Fibroblast of lung (primary cell): ENCODE results near the gene PLS1. TPM values are rescaled to one million over a fixed set of nuclear protein-coding genes. Genes with fewer than 3 reads are reported as not detected.

Experiments
- DNase-seq, 2 donors: peaks; one replicate each; pipeline versions ENCODE4 v3.0.0 to v3.0.0-alpha.2; 2010; ENCODE audit warnings: low read depth in 2 of 2
- H2AFZ ChIP-seq: 2 replicates; pipeline ENCODE4 v1.5.1; 2012; ENCODE audit warnings: low read length, control low read depth, inconsistent platforms
- H3K27ac ChIP-seq: 2 replicates; pipeline ENCODE4 v1.5.1; 2011; ENCODE audit warnings: low read length, control low read depth; ENCODE audit not compliant: insufficient read depth
- H3K27me3 ChIP-seq: 2 replicates; pipeline ENCODE4 v1.5.1; 2011; ENCODE audit warnings: mild to moderate bottlenecking, low read length; ENCODE audit not compliant: control insufficient read depth, insufficient read depth
- H3K36me3 ChIP-seq: 2 replicates; pipeline ENCODE4 v1.5.1; 2011; ENCODE audit warnings: low read length; ENCODE audit not compliant: control insufficient read depth, insufficient read depth
- H3K4me1 ChIP-seq: 2 replicates; pipeline ENCODE4 v1.5.1; 2011; ENCODE audit warnings: low read length; ENCODE audit not compliant: control insufficient read depth, insufficient read depth; ENCODE audit errors: extremely low read depth
- H3K4me2 ChIP-seq: 2 replicates; pipeline ENCODE4 v1.5.1; 2011; ENCODE audit warnings: low read length, control low read depth; ENCODE audit not compliant: insufficient read depth; ENCODE audit errors: extremely low read depth
- H3K4me3 ChIP-seq, 4 experiments: fragments of 200-600 bp in 1 of 4; sonication (generic) in 1 of 4; replicated peaks in 1 of 4; 2 replicates each; pipeline ENCODE4 v1.5.1; 2011 to 2016; ENCODE audit warnings: low read length in 4 of 4, low read depth in 3 of 4, mild to moderate bottlenecking in 3 of 4, control low read depth in 2 of 4, inconsistent platforms in 1 of 4, mixed read lengths in 1 of 4; ENCODE audit not compliant: insufficient read depth in 1 of 4; ENCODE audit errors: control extremely low read depth in 1 of 4
- H3K79me2 ChIP-seq: 2 replicates; pipeline ENCODE4 v1.5.1; 2012; ENCODE audit warnings: mild to moderate bottlenecking, low read length, inconsistent platforms; ENCODE audit not compliant: control insufficient read depth, insufficient read depth
- H3K9ac ChIP-seq: 2 replicates; pipeline ENCODE4 v1.5.1; 2011; ENCODE audit warnings: mild to moderate bottlenecking, low read length, control low read depth; ENCODE audit not compliant: insufficient read depth
- H3K9me3 ChIP-seq: 2 replicates; pipeline ENCODE4 v1.5.1; 2012; ENCODE audit warnings: low read depth, low read length; ENCODE audit not compliant: control insufficient read depth, insufficient read depth
- H4K20me1 ChIP-seq: 2 replicates; pipeline ENCODE4 v1.5.1; 2011; ENCODE audit warnings: low read length; ENCODE audit not compliant: control insufficient read depth, insufficient read depth; ENCODE audit errors: extremely low read depth
- EZH2 ChIP-seq: IDR thresholded peaks from 2 replicates; pipeline ENCODE4 v1.5.1; 2012; ENCODE audit warnings: low read length, control low read depth, mild to moderate bottlenecking; ENCODE audit errors: missing control alignments
- polyA plus RNA-seq, 2 donors: library from polyadenylated mRNA; depleted of rRNA in 1 of 2; stranded (reverse) in 1 of 2; unstranded in 1 of 2; fragments of >200 nt; gene quantifications; 2 replicates each; pipeline ENCODE4 v1.2.1, GENCODE V29; 2011 to 2012; ENCODE audit warnings: missing spikeins in 1 of 2
- total RNA-seq: library from RNA; depleted of rRNA; stranded (reverse); fragments of >200 nt; gene quantifications from 2 replicates; pipeline ENCODE4 v1.2.1, GENCODE V29; 2014
- TF ChIP-seq, protein P1 (sequence below), 2 donors: IDR thresholded peaks in 1 of 2; conservative IDR thresholded peaks in 1 of 2; 1 replicate in 1 of 2; 2 replicates in 1 of 2; pipeline ENCODE4 v1.5.1; 2011 to 2012; ENCODE audit warnings: low read length in 2 of 2, control low read depth in 1 of 2, inconsistent platforms in 1 of 2, low read depth in 1 of 2, mild to moderate bottlenecking in 1 of 2

The PLS1 gene
- total and polyA plus RNA-seq, 2 donors (not counting 1 experiment from before 2014, with no cell fraction given), result 0.59 to 0.83 TPM

- no peak overlapping the region for H3K27ac ChIP-seq
- H2AFZ ChIP-seq, result no peak overlapping the region
- peaks cover 2% of the 10 kb centered on the region for H3K36me3 ChIP-seq
- no peak overlapping the region for H3K4me2 ChIP-seq
- H3K4me1 ChIP-seq, result no peaks in the 10 kb centered on the region
- no peak overlapping the region for H3K4me3 ChIP-seq
- DNase-seq, result no peak
- H3K79me2 ChIP-seq, result no peaks in the 10 kb centered on the region
- no peaks in the 10 kb centered on the region for H3K27me3 ChIP-seq
- no peaks in the 10 kb centered on the region for H3K9me3 ChIP-seq
- TF ChIP-seq EZH2, result no peak
- TF ChIP-seq, protein P1, sequence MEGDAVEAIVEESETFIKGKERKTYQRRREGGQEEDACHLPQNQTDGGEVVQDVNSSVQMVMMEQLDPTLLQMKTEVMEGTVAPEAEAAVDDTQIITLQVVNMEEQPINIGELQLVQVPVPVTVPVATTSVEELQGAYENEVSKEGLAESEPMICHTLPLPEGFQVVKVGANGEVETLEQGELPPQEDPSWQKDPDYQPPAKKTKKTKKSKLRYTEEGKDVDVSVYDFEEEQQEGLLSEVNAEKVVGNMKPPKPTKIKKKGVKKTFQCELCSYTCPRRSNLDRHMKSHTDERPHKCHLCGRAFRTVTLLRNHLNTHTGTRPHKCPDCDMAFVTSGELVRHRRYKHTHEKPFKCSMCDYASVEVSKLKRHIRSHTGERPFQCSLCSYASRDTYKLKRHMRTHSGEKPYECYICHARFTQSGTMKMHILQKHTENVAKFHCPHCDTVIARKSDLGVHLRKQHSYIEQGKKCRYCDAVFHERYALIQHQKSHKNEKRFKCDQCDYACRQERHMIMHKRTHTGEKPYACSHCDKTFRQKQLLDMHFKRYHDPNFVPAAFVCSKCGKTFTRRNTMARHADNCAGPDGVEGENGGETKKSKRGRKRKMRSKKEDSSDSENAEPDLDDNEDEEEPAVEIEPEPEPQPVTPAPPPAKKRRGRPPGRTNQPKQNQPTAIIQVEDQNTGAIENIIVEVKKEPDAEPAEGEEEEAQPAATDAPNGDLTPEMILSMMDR (conservative IDR thresholded peaks at IDR 0.05 in 1 of 2, IDR thresholded peaks at IDR 0.05 in 1 of 2; ENCODE audit: low read depth in 1 of 2, low read length in 2 of 2), result no peak
- no peak overlapping the region for H3K9ac ChIP-seq
- no peaks in the 10 kb centered on the region for H4K20me1 ChIP-seq
Observed at GRCh38 chr3:142553741-142554140, 42.5 kb upstream of the PLS1 start.

DNA sequence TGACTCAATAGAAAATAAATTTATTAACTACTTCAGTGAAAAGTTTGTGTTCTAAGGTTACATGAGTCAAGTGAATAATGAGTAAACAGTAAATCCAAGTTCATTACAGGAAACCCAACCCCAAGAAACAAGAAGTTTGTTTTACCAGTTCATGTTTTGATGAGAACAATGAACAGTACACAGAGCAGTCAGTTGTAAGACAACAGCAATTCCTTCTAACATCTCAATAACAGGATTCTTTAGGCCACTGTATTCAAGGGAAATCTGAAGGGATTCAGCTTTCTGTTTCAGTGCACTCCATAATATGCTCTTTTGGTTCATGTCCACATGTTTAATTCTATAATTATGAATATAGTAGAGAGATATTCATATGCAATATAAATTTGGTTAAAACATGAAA lies 36.1 kb upstream of the PLS1 start:
- H4K20me1 ChIP-seq, result no peaks in the 10 kb centered on the region
- no peaks in the 10 kb centered on the region for H3K36me3 ChIP-seq
- DNase-seq, result no peak
- no peak for TF ChIP-seq EZH2
- TF ChIP-seq, protein P1 (conservative IDR thresholded peaks at IDR 0.05 in 1 of 2, IDR thresholded peaks at IDR 0.05 in 1 of 2; ENCODE audit: low read depth in 1 of 2, low read length in 2 of 2), result no peak
- H3K79me2 ChIP-seq, result no peaks in the 10 kb centered on the region
- H3K9ac ChIP-seq, result no peak overlapping the region
- H3K4me1 ChIP-seq, result no peaks in the 10 kb centered on the region
- H3K27me3 ChIP-seq, result no peaks in the 10 kb centered on the region
- H3K4me2 ChIP-seq, result no peak overlapping the region
- no peaks in the 10 kb centered on the region for H3K9me3 ChIP-seq
- H2AFZ ChIP-seq, result no peak overlapping the region
- no peak overlapping the region for H3K27ac ChIP-seq
- H3K4me3 ChIP-seq, result no peak overlapping the region

DNA sequence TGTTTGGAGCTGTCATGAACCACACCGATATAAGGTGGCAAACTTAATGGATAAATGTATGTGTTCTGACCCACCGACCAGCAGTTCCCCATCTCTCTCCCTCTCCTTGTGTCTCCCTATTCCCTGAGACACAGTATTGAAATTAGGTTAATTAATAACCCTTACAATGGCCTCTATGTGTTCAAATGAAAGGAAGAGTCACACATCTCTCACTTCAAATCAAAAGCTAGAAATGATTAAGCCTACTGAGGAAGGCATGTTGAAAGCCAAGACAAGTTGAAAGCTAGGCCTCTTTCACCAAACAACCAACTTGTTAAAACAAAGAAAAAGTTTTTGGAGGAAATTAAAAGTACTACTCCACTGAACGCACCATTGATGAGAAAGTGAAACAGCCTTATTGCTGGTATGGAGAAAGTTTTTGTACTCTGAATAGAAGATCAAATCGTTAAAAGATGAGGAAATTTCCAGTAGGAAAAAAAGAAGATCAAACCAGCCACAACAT lies 32.6 kb upstream of the PLS1 start:
- Histone ChIP-seq H3K9ac (no peak overlapping the region), H3K9me3 (no peaks in the 10 kb centered on the region), H3K4me2 (no peak overlapping the region), H3K4me1 (no peaks in the 10 kb centered on the region), H3K4me3 (no peak overlapping the region), H4K20me1 (no peaks in the 10 kb centered on the region), H3K79me2 (no peaks in the 10 kb centered on the region), H3K27ac (no peak overlapping the region), H2AFZ (no peak overlapping the region), H3K36me3 (no peaks in the 10 kb centered on the region), H3K27me3 (no peaks in the 10 kb centered on the region)
- TF ChIP-seq EZH2, result no peak
- TF ChIP-seq, protein P1 (conservative IDR thresholded peaks at IDR 0.05 in 1 of 2, IDR thresholded peaks at IDR 0.05 in 1 of 2; ENCODE audit: low read depth in 1 of 2, low read length in 2 of 2), result no peak
- DNase-seq, result no peak
